ENCODE data around the gene MACC1.
"Not testable (repeated sequence)": the region's sequence is repeated elsewhere in the genome, so short reads cannot be mapped to it uniquely, and the experiment has no call there.

The MACC1 gene

GRCh38 chr7:20128001-20128400, 89.2 kb downstream of the MACC1 start:
- DNase-seq (ENCODE audit: low spot score): no peak

GRCh38 chr7:20126060-20126459, 91.1 kb downstream of the MACC1 start:
- not testable (repeated sequence) for DNase-seq (ENCODE audit: low spot score)

- not testable (repeated sequence) for DNase-seq (ENCODE audit: low spot score)
Measured at GRCh38 chr7:20124087-20124486, 93.1 kb downstream of the MACC1 start.

GRCh38 chr7:20122653-20123316, 94.4 kb downstream of the MACC1 start:
- not testable (repeated sequence) for DNase-seq (ENCODE audit: low spot score)

GRCh38 chr7:20122073-20122472, 95.1 kb downstream of the MACC1 start:
- no peak for DNase-seq (ENCODE audit: low spot score)

- DNase-seq (ENCODE audit: low spot score): no peak
Measured at GRCh38 chr7:20121404-20121803, 95.8 kb downstream of the MACC1 start.

GRCh38 chr7:20120611-20121168, 96.5 kb downstream of the MACC1 start:
- not testable (repeated sequence) for DNase-seq (ENCODE audit: low spot score)

GRCh38 chr7:20116869-20117268, 100.3 kb downstream of the MACC1 start:
- DNase-seq (ENCODE audit: low spot score): no peak

- DNase-seq (ENCODE audit: low spot score): no peak
Measured at GRCh38 chr7:20114468-20114867, 102.7 kb downstream of the MACC1 start.

- DNase-seq (ENCODE audit: low spot score): no peak
Measured at GRCh38 chr7:20113427-20114027, 103.7 kb downstream of the MACC1 start.

GRCh38 chr7:20112696-20113095, 104.5 kb downstream of the MACC1 start:
- no peak for DNase-seq (ENCODE audit: low spot score)

GRCh38 chr7:20111821-20112542, 105.2 kb downstream of the MACC1 start:
- no peak for DNase-seq (ENCODE audit: low spot score)

- no peak for DNase-seq (ENCODE audit: low spot score)
Measured at GRCh38 chr7:20107582-20107981, 109.6 kb downstream of the MACC1 start.

- DNase-seq (ENCODE audit: low spot score): no peak
Measured at GRCh38 chr7:20104696-20105095, 112.5 kb downstream of the MACC1 start.

- no peak for DNase-seq (ENCODE audit: low spot score)
Measured at GRCh38 chr7:20102982-20103381, 114.2 kb downstream of the MACC1 start.

GRCh38 chr7:20095862-20096261, 121.3 kb downstream of the MACC1 start:
- DNase-seq (ENCODE audit: low spot score): no peak

GRCh38 chr7:20095436-20095835, 121.7 kb downstream of the MACC1 start:
- no peak for DNase-seq (ENCODE audit: low spot score)

GRCh38 chr7:20089431-20089830, 127.8 kb downstream of the MACC1 start:
- DNase-seq (ENCODE audit: low spot score): no peak

- DNase-seq (ENCODE audit: low spot score): no peak
Measured at GRCh38 chr7:20085086-20085485, 132.1 kb downstream of the MACC1 start.

Measured in COLO829 (cell line).